NCI-H226 (cell line): ENCODE data around the gene RRM2.
A peak's percentile ranks its signal among the peaks of the same experiment; 100 is the strongest.
"Not testable (repeated sequence)": the region's sequence is repeated elsewhere in the genome, so short reads cannot be mapped to it uniquely, and the experiment has no call there.

Source experiments
- DNase-seq: peaks from one replicate; pipeline ENCODE4 v3.0.0-alpha.2; 2015

RRM2 gene

GRCh38 chr2:10091889-10092244 is 30.7 kb upstream of the RRM2 start:
- not testable (repeated sequence) for DNase-seq

GRCh38 chr2:10094271-10094814 is 28.2 kb upstream of the RRM2 start:
- no peak for DNase-seq

- no peak for DNase-seq
Observed at GRCh38 chr2:10095175-10095574, 27.4 kb upstream of the RRM2 start.

- DNase-seq, result no peak
Observed at GRCh38 chr2:10096641-10097040, 25.9 kb upstream of the RRM2 start.

- peak; percentile 66 for DNase-seq
Observed at GRCh38 chr2:10097352-10098148, 25.0 kb upstream of the RRM2 start.

- DNase-seq, result no peak
Observed at GRCh38 chr2:10101491-10101890, 21.0 kb upstream of the RRM2 start.

GRCh38 chr2:10103179-10103578 is 19.4 kb upstream of the RRM2 start:
- DNase-seq, result no peak

GRCh38 chr2:10104906-10105305 is 17.6 kb upstream of the RRM2 start:
- not testable (repeated sequence) for DNase-seq

GRCh38 chr2:10109311-10109710 is 13.2 kb upstream of the RRM2 start:
- DNase-seq, result peak; percentile 8

GRCh38 chr2:10119027-10119325 is 3.6 kb upstream of the RRM2 start:
- no peak for DNase-seq

GRCh38 chr2:10119601-10120157 is 2.9 kb upstream of the RRM2 start:
- no peak for DNase-seq

- peak; percentile 92 for DNase-seq
Observed at GRCh38 chr2:10120158-10120876, 2.2 kb upstream of the RRM2 start.

- peak; percentile 25 for DNase-seq
Observed at GRCh38 chr2:10120877-10121574, 1.5 kb upstream of the RRM2 start.

GRCh38 chr2:10123281-10123680 is 742 bp downstream of the RRM2 start:
- DNase-seq, result no peak

- peak; percentile 42 for DNase-seq
Observed at GRCh38 chr2:10124538-10125045, 2.1 kb downstream of the RRM2 start.

- DNase-seq, result no peak
Observed at GRCh38 chr2:10125842-10126631, 3.5 kb downstream of the RRM2 start.

GRCh38 chr2:10126632-10127026 is 4.1 kb downstream of the RRM2 start:
- DNase-seq, result peak; percentile 69

- no peak for DNase-seq
Observed at GRCh38 chr2:10128420-10128819, 5.9 kb downstream of the RRM2 start.

GRCh38 chr2:10129490-10129889 is 7.0 kb downstream of the RRM2 start:
- DNase-seq, result no peak

- DNase-seq, result no peak
Observed at GRCh38 chr2:10132043-10132575, 9.6 kb downstream of the RRM2 start.

GRCh38 chr2:10132596-10132995 is 10.1 kb downstream of the RRM2 start:
- no peak for DNase-seq
